HL-60/S4 treated with retinoic acid at 250 ng/mL for 4 days and 3 days (cell line): ENCODE measurements around the gene PRPF39.
"Not testable (repeated sequence)": the region's sequence is repeated elsewhere in the genome, so short reads cannot be mapped to it uniquely, and the experiment has no call there.

Experiments
- in situ Hi-C: fragments of 300-500 bp; cut with MboI; formaldehyde crosslinking; loops from 2 replicates; pipeline ENCODE4 v1.7.0; 2022; ENCODE audit warnings: low sequenced_read_pairs

The PRPF39 gene

DNA sequence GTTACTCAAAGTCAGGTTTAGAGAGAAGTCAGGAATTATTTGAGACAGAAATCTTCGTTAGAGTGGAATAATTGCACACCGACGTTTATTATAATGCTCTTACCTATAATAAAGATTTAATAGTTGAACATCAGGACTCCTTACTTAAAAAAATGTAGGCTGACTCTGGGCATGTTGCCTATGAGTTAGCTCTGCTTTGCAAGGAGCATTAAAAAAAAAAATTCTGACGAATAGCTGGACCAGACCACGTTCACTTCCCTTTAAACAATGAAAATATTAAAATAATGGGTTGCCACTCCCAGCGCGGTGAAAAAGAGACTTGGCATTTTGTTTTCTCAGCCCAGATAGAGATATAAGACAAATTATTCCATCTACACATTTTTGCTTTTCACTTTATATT, 51.2 kb downstream of the PRPF39 start:
- in situ Hi-C loops: no loop called here

DNA sequence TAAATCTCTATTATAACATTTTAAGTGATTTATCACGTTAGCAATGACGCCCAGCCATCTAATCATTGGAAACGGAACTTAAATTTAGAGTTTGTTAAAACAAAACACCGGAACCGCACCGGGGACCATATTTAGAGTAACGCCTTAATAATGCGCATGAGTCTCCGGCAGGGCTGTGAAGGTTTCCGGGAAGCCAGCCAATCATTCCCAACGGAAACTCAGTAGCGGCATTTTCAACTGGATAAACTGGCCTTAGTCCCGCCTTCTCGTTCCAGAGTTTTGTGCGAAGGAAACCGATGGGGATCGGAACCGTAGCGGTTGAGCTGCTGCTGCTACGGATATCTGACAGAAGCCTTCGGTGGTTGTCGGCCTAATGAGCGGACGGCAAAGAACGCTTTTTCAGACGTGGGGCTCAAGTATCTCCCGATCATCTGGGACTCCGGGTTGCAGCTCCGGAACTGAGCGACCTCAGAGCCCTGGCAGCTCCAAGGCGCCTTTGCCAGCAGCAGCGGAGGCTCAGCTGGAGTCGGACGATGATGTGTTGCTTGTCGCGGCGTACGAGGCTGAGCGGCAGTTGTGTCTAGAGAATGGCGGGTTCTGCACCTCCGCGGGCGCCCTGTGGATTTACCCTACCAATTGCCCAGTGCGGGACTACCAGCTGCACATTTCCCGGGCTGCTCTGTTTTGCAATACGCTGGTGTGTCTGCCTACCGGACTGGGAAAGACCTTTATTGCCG, 51.9 kb downstream of the PRPF39 start, which contains the start of gene FANCM:
Gene FANCM (plus strand): TSS at position 272 of the 737 bp plus-strand sequence. CDS start 102 bp downstream, at position 374.
- in situ Hi-C loops: no loop called here

GRCh38 chr14:45136399-45136798, 52.5 kb downstream of the PRPF39 start:
- in situ Hi-C loops: no loop called here

DNA sequence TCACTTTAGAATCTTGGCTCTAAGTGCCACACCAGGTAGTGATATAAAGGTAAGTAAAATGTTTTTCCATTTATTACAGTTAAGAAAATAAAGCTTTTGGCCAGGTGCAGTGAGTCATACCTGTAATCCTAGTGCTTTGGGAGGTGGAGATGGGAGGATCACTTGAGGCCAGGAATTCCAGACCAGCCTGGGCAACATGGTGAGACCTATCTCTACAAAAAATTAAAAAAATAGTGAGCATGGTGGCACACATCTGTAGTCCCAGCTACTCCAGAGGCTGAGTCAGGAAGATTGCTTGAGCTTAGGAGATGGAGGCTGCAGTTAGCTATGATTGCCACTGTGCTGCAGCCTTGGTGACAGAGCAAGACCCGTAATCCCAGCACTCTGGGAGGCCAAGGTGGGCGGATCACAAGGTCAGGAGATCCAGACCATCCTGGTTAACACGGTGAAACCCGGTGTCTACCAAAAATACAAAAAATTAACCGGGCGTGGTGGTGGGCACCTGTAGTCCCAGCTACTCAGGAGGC, 56.8 kb downstream of the PRPF39 start:
- in situ Hi-C loops: no loop called here

GRCh38 chr14:45142083-45142482, 58.2 kb downstream of the PRPF39 start:
- in situ Hi-C loops: not testable (repeated sequence)

DNA sequence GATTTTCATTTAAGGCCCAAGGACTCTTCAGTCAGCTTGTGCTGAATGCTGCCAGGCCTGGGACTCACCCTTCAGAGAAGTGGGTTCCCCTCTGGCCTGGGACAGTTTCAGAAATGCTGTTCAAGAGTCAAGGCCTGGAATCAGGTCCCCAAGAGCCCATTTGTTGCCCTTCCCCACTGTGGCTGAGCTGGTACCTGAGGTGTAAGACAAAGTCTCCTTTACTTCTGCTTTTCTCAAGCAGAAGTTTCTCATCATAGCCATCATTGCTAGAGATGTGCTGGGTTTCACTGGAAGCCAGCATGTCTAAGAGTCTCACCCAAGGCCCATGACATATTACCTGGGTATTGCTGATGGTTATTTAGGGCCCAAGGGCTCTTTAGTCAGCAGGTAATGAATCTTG, 60.7 kb downstream of the PRPF39 start:
- in situ Hi-C loops: no loop called here

DNA sequence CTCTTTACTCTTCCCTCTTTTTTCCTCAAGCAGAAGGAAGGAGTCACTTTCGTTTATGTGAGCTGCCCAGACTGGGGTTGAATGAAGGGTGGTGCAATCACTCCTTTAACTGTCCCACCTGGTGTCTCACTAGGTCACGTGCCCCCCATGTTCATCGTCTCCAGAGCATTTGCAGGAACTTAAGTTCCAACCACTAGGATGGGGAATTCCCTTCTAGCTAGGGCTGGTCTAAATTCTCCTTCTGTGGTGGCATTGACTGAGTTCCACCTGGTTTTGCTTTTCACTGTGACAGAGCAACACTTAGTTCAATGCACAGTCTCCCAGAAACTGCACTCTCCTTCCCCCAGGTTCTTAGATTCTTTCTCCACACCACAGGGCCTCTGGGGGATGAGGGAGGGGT, 61.3 kb downstream of the PRPF39 start:
- in situ Hi-C loops: no loop called here

DNA sequence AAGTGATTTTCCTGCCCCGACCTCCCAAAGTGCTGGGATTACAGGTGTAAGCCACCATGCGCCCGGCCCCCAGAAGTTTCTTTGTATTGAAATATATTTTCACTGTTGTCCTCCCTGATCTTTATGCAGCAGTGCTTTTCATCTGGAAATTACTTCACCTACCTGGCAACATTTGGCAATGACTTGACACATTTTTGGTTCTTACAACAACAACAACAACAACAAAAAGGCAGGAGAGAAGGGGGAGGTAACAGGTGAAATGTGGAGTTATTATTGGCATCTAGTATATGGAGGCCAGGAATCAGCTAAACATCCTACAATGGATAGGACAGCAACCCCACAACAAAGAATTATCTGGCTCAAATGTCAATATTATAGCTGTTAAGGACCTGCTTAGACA, 65.7 kb downstream of the PRPF39 start:
- in situ Hi-C loops: no loop called here

DNA sequence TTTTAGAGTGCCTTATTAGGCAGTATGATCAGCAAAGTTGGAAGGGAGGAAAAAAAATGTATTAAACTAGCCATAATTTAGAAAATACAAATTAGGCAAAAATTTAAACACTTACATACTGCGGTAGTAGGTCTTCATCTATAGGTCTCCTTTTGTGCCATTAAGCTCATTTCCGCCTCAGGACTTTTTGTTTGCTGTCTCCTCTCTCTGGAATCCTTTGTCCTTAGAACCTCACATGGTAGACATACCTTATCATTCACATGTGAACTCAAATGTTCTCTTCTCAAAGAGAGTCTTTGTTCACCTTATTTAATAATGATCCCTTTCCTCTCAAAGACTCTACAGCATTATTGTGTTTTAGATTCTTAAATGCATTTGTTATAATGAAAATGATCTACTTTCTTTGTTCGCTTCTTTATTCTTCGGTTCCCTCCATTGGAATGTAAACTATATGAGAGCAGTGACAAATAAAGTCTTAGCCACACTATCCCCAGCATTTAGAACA, 66.5 kb downstream of the PRPF39 start:
- in situ Hi-C loops: no loop called here

DNA sequence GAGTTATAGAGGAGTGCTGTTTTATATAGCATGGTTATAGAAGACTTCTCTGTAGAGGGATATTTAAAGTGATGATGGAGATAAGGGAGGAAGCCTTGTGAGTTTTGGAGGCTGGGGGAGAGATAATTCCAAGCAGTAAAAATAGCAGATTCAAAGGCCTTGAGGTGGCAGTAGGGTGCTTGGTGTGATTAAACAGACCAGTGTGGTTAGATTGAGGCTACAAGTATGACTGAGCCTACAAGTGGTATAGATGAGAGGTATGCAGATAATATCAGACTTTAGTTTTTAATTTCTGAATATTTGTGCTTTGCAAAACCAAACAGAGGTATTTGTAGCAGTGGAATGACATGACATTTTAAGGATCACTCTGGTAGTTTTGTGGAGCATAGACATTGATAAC, 72.2 kb downstream of the PRPF39 start:
- in situ Hi-C loops: no loop called here
